IMR-90 (cell line): ENCODE measurements around the gene CASP6. TPM values are rescaled to one million over a fixed set of nuclear protein-coding genes. Genes with fewer than 3 reads are reported as not detected.

Source experiments
- ATAC-seq: fragments of 200-7000 bp; cut with Tn5 transposase; 2 replicates; pipeline ENCODE4 v1.9.1; 2020; ENCODE audit warnings: low read depth, mild to moderate bottlenecking, moderate library complexity
- BruUV-seq: library from RNA; stranded (reverse); fragments of 400-500 nt; replicated peaks from 2 replicates; lab custom pipeline; 2021; lab: Mats Ljungman, UMichigan
- CTCF ChIA-PET: fragments of 300-600 bp; formaldehyde crosslinking; extraction: SDS; loops from one replicate; lab custom pipeline; 2021; ENCODE audit warnings: antibody characterized with exemption; lab: Yijun Ruan, JAX
- POLR2A ChIA-PET: fragments of 300-600 bp; sonication (Branson Sonifier 250); formaldehyde crosslinking; loops from one replicate; lab custom pipeline; 2022; ENCODE audit warnings: antibody characterized with exemption; ENCODE audit not compliant: unreplicated experiment; lab: Charles Lee
- DNase-seq: peaks from one replicate; pipeline ENCODE4 v3.0.0; 2013
- H2AFZ ChIP-seq: replicated peaks from 2 replicates; pipeline ENCODE3; 2013; ENCODE audit warnings: low read length, mild to moderate bottlenecking; ENCODE audit not compliant: poor library complexity
- H2AK5ac ChIP-seq: 2 replicates; pipeline ENCODE4 v1.6.1; 2013; ENCODE audit warnings: low read depth, low read length, inconsistent platforms
- H2AK9ac ChIP-seq: replicated peaks from 2 replicates; pipeline ENCODE3; 2013; ENCODE audit warnings: mild to moderate bottlenecking, low read depth, low read length, moderate library complexity; ENCODE audit not compliant: poor library complexity
- H2BK120ac ChIP-seq: 2 replicates; pipeline ENCODE4 v1.6.1; 2013; ENCODE audit warnings: low read depth, low read length, inconsistent platforms
- H2BK15ac ChIP-seq: 3 replicates; pipeline ENCODE4 v1.6.1; 2013; ENCODE audit warnings: low read depth, low read length, inconsistent platforms
- H2BK20ac ChIP-seq: 2 replicates; pipeline ENCODE4 v1.6.1; 2013; ENCODE audit warnings: low read depth, mild to moderate bottlenecking, inconsistent platforms, low read length, moderate library complexity
- H2BK5ac ChIP-seq: 2 replicates; pipeline ENCODE4 v1.6.1; 2013; ENCODE audit warnings: mild to moderate bottlenecking, low read depth, low read length, inconsistent platforms; ENCODE audit not compliant: poor library complexity, severe bottlenecking
- H3K14ac ChIP-seq: replicated peaks from 2 replicates; pipeline ENCODE4 v1.6.1; 2013; ENCODE audit warnings: low read depth, low read length, inconsistent platforms
- H3K18ac ChIP-seq: 2 replicates; pipeline ENCODE4 v1.6.1; 2013; ENCODE audit warnings: low read depth, low read length, control low read depth
- H3K23ac ChIP-seq: 2 replicates; pipeline ENCODE4 v1.6.1; 2013; ENCODE audit warnings: low read depth, low read length, inconsistent platforms
- H3K27ac ChIP-seq: 2 replicates; pipeline ENCODE4 v1.5.1; 2013; ENCODE audit warnings: mild to moderate bottlenecking, control low read depth, low read length; ENCODE audit not compliant: insufficient read depth
- H3K27me3 ChIP-seq: 2 replicates; pipeline ENCODE4 v1.6.1; 2013; ENCODE audit warnings: low read length; ENCODE audit not compliant: control insufficient read depth, insufficient read depth
- H3K36me3 ChIP-seq: 2 replicates; pipeline ENCODE4 v1.6.1; 2013; ENCODE audit warnings: low read length, mixed read lengths; ENCODE audit not compliant: control insufficient read depth, insufficient read depth
- H3K4ac ChIP-seq: 2 replicates; pipeline ENCODE4 v1.6.1; 2013; ENCODE audit warnings: low read depth, low read length, inconsistent platforms
- H3K4me1 ChIP-seq: 2 replicates; pipeline ENCODE4 v1.6.1; 2013; ENCODE audit warnings: low read length, mixed read lengths; ENCODE audit not compliant: control insufficient read depth, insufficient read depth
- H3K4me2 ChIP-seq: 2 replicates; pipeline ENCODE4 v1.6.1; 2013; ENCODE audit warnings: low read depth, mild to moderate bottlenecking, control low read depth, low read length, moderate library complexity
- H3K4me3 ChIP-seq: 2 replicates; pipeline ENCODE4 v1.5.1; 2013; ENCODE audit warnings: low read depth, mild to moderate bottlenecking, control low read depth, low read length, moderate library complexity; ENCODE audit not compliant: insufficient read depth
- H3K56ac ChIP-seq: 2 replicates; pipeline ENCODE4 v1.6.1; 2013; ENCODE audit warnings: low read length, inconsistent platforms; ENCODE audit not compliant: insufficient read depth; ENCODE audit errors: extremely low read depth
- H3K79me1 ChIP-seq, 2 experiments: 2 replicates each; pipeline ENCODE4 v1.6.1; 2013; ENCODE audit warnings: low read length in 2 of 2, inconsistent platforms in 1 of 2, low read depth in 1 of 2
- H3K9ac ChIP-seq: 2 replicates; pipeline ENCODE4 v1.6.1; 2013; ENCODE audit warnings: low read depth, low read length, control low read depth
- H3K9me1 ChIP-seq: 2 replicates; pipeline ENCODE4 v1.6.1; 2013; ENCODE audit warnings: low read length, inconsistent platforms; ENCODE audit not compliant: insufficient read depth
- H3K9me3 ChIP-seq: 2 replicates; pipeline ENCODE4 v1.6.1; 2013; ENCODE audit warnings: low read length; ENCODE audit not compliant: control insufficient read depth, insufficient read depth
- H4K20me1 ChIP-seq: 2 replicates; pipeline ENCODE4 v1.6.1; 2013; ENCODE audit warnings: low read length, inconsistent platforms; ENCODE audit not compliant: insufficient read depth
- H4K5ac ChIP-seq: 2 replicates; pipeline ENCODE4 v1.6.1; 2013; ENCODE audit warnings: mild to moderate bottlenecking, low read depth, low read length, control low read depth
- H4K8ac ChIP-seq, 2 experiments: 2 replicates each; pipeline ENCODE4 v1.6.1; 2013; ENCODE audit warnings: low read depth in 2 of 2, low read length in 2 of 2, control low read depth in 1 of 2, inconsistent platforms in 1 of 2
- H4K91ac ChIP-seq: 2 replicates; pipeline ENCODE4 v1.6.1; 2013; ENCODE audit warnings: low read depth, low read length, inconsistent platforms; ENCODE audit not compliant: insufficient read depth
- BHLHE40 ChIP-seq: fragments of 150-350 bp; IDR thresholded peaks from 2 replicates; pipeline ENCODE4 v1.6.1; 2016; ENCODE audit warnings: mild to moderate bottlenecking, low read depth, low read length
- CEBPB ChIP-seq: IDR thresholded peaks from 2 replicates; pipeline ENCODE4 v1.6.1; 2012; ENCODE audit warnings: low read depth, low read length, improper control_type of control experiment
- CHD1 ChIP-seq: IDR thresholded peaks from 2 replicates; pipeline ENCODE4 v1.6.1; 2012; ENCODE audit warnings: low read depth, low read length, improper control_type of control experiment
- ELK1 ChIP-seq: fragments of 150-350 bp; IDR thresholded peaks from 2 replicates; pipeline ENCODE4 v1.6.1; 2016; ENCODE audit warnings: low read depth, mild to moderate bottlenecking, low read length, moderate library complexity, borderline replicate concordance
- FOS ChIP-seq: fragments of 150-350 bp; IDR thresholded peaks from 2 replicates; pipeline ENCODE4 v1.6.1; 2016; ENCODE audit warnings: low read depth, low read length
- MAFK ChIP-seq: IDR thresholded peaks from 2 replicates; pipeline ENCODE4 v1.6.1; 2012; ENCODE audit warnings: low read depth, low read length, improper control_type of control experiment
- MAZ ChIP-seq: IDR thresholded peaks from 2 replicates; pipeline ENCODE4 v1.6.1; 2012; ENCODE audit warnings: low read depth, mild to moderate bottlenecking, low read length, improper control_type of control experiment, moderate library complexity, borderline replicate concordance
- MXI1 ChIP-seq: IDR thresholded peaks from 2 replicates; pipeline ENCODE4 v1.6.1; 2012; ENCODE audit warnings: low read depth, mild to moderate bottlenecking, low read length, moderate library complexity, borderline replicate concordance
- NFE2L2 ChIP-seq: fragments of 150-350 bp; IDR thresholded peaks from 2 replicates; pipeline ENCODE4 v1.6.1; 2016; ENCODE audit warnings: low read depth, mild to moderate bottlenecking, low read length
- POLR2A ChIP-seq: IDR thresholded peaks from 2 replicates; pipeline ENCODE4 v1.6.1; 2012; ENCODE audit warnings: mild to moderate bottlenecking, low read depth, low read length
- RAD21 ChIP-seq: IDR thresholded peaks from 2 replicates; pipeline ENCODE4 v1.6.1; 2012; ENCODE audit warnings: low read length, improper control_type of control experiment
- RCOR1 ChIP-seq: IDR thresholded peaks from 2 replicates; pipeline ENCODE4 v1.6.1; 2012; ENCODE audit warnings: mild to moderate bottlenecking, low read length, improper control_type of control experiment; ENCODE audit not compliant: insufficient replicate concordance
- RFX5 ChIP-seq: IDR thresholded peaks from 2 replicates; pipeline ENCODE4 v1.8.0; 2012; ENCODE audit warnings: low read depth, mild to moderate bottlenecking, low read length, moderate library complexity
- SMC3 ChIP-seq: fragments of 150-350 bp; IDR thresholded peaks from 2 replicates; pipeline ENCODE4 v1.6.1; 2016; ENCODE audit warnings: low read depth, mild to moderate bottlenecking, antibody characterized with exemption, low read length, moderate library complexity
- USF2 ChIP-seq: fragments of 150-350 bp; IDR thresholded peaks from 2 replicates; pipeline ENCODE4 v1.6.1; 2017; ENCODE audit warnings: mild to moderate bottlenecking, antibody characterized with exemption, low read length, low read depth
- WGBS, 2 experiments: methylation state at CpG; one replicate each; pipeline versions ENCODE4 v1.1.5 to v1.1.7; 2013; ENCODE audit warnings: missing lambda C conversion rate in 2 of 2; ENCODE audit not compliant: insufficient read length in 1 of 2; ENCODE audit errors: extremely low coverage in 2 of 2; 5-methylcytosine and 5-hydroxymethylcytosine counted together
- dilution Hi-C: fragments of 300-500 bp; cut with HindIII; formaldehyde crosslinking; loops from one replicate; pipeline ENCODE4 v1.14.3; 2018; ENCODE audit warnings: low sequenced_read_pairs; ENCODE audit not compliant: unreplicated experiment
- in situ Hi-C: fragments of 300-500 bp; cut with MboI; formaldehyde crosslinking; loops from 3 replicates; pipeline ENCODE4 v1.14.3; 2019; ENCODE audit warnings: low sequenced_read_pairs, inconsistent platforms, mixed read lengths
- intact Hi-C: fragments of 100-400 bp; cut with micrococcal nuclease; formaldehyde crosslinking; loops from 2 replicates; pipeline ENCODE4 v1.10.0; 2022
- polyA plus RNA-seq, 3 experiments: library from polyadenylated mRNA; depleted of rRNA; stranded (reverse); fragments of >200 nt; gene quantifications; 2 replicates each; pipeline ENCODE4 v1.2.3, GENCODE V29; 2012; ENCODE audit warnings: low replicate concordance in 1 of 3
- total RNA-seq: library from RNA; depleted of rRNA; stranded (reverse); fragments of >200 nt; gene quantifications from 2 replicates; pipeline ENCODE4 v1.2.3, GENCODE V29; 2012
- TF ChIP-seq, protein P1 (sequence below): conservative IDR thresholded peaks from 2 replicates; pipeline ENCODE4 v1.5.1; 2012; ENCODE audit warnings: mild to moderate bottlenecking, low read depth, low read length, improper control_type of control experiment

Gene CASP6
- total and polyA plus RNA-seq, 2 of the 4 experiments (the other 2 are of a cell fraction), result 25.0 to 44.1 TPM

GRCh38 chr4:109675843-109676242 is 27.4 kb downstream of the CASP6 start:
- CTCF ChIA-PET, result interaction anchor here (0.9 kb wide), 1 partner anchor 12 kb away, joined by 5 read pairs; no protein-coding TSS in a partner anchor
- Histone ChIP-seq H3K18ac (no peak overlapping the region), H2AK9ac (no peak overlapping the region), H3K56ac (no peak overlapping the region), H2AFZ (no peak overlapping the region), H3K23ac (no peak overlapping the region), H4K5ac (no peak overlapping the region), H3K27me3 (no peaks in the 10 kb centered on the region), H2AK5ac (no peak overlapping the region), H3K9ac (no peak overlapping the region), H3K4me3 (no peak overlapping the region), H2BK20ac (no peak overlapping the region), H2BK15ac (no peak overlapping the region), H4K20me1 (no peaks in the 10 kb centered on the region), H4K91ac (no peak overlapping the region), H3K4ac (no peak overlapping the region), H2BK5ac (no peak overlapping the region), H3K9me3 (no peaks in the 10 kb centered on the region), H2BK120ac (no peak overlapping the region), H3K4me2 (no peak overlapping the region), H3K36me3 (no peaks in the 10 kb centered on the region), H3K79me1 (no peaks in the 10 kb centered on the region), H3K9me1 (no peaks in the 10 kb centered on the region), H3K14ac (no peak overlapping the region), H3K27ac (no peak overlapping the region), H3K4me1 (no peaks in the 10 kb centered on the region), H4K8ac (no peak overlapping the region)
- dilution Hi-C loops, result no loop called here
- DNase-seq (no peak), ATAC-seq (no peak)
- WGBS, 2 experiments, result 100% methylated on average over 1 of the region's 1 CpG; no CpG with 5 or more reads in 1 of the 2 experiments
- intact Hi-C loops, result no loop called here
- in situ Hi-C loops, result no loop called here
- POLR2A ChIA-PET, result no interaction called here
- no TSS peak for BruUV-seq
- TF ChIP-seq CHD1, result no peak
- TF ChIP-seq NFE2L2, result no peak
- TF ChIP-seq RCOR1, result no peak
- no peak for TF ChIP-seq MAZ
- TF ChIP-seq, protein P1, sequence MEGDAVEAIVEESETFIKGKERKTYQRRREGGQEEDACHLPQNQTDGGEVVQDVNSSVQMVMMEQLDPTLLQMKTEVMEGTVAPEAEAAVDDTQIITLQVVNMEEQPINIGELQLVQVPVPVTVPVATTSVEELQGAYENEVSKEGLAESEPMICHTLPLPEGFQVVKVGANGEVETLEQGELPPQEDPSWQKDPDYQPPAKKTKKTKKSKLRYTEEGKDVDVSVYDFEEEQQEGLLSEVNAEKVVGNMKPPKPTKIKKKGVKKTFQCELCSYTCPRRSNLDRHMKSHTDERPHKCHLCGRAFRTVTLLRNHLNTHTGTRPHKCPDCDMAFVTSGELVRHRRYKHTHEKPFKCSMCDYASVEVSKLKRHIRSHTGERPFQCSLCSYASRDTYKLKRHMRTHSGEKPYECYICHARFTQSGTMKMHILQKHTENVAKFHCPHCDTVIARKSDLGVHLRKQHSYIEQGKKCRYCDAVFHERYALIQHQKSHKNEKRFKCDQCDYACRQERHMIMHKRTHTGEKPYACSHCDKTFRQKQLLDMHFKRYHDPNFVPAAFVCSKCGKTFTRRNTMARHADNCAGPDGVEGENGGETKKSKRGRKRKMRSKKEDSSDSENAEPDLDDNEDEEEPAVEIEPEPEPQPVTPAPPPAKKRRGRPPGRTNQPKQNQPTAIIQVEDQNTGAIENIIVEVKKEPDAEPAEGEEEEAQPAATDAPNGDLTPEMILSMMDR, result no peak
- TF ChIP-seq RFX5, result no peak
- no peak for TF ChIP-seq CEBPB
- no peak for TF ChIP-seq FOS
- TF ChIP-seq MAFK, result no peak
- TF ChIP-seq RAD21, result no peak
- no peak for TF ChIP-seq BHLHE40
- TF ChIP-seq POLR2A, result no peak
- TF ChIP-seq MXI1, result no peak
- TF ChIP-seq USF2, result no peak
- TF ChIP-seq SMC3, result no peak
- TF ChIP-seq ELK1, result no peak
